ENCODE data around the gene TUBA4B. TPM values are rescaled to one million over a fixed set of nuclear protein-coding genes. Genes with fewer than 3 reads are reported as not detected.

TUBA4B gene
- total and polyA plus RNA-seq, 2 donors (not counting 3 experiments of a cell fraction or from before 2014, with no cell fraction given) = not detected

DNA sequence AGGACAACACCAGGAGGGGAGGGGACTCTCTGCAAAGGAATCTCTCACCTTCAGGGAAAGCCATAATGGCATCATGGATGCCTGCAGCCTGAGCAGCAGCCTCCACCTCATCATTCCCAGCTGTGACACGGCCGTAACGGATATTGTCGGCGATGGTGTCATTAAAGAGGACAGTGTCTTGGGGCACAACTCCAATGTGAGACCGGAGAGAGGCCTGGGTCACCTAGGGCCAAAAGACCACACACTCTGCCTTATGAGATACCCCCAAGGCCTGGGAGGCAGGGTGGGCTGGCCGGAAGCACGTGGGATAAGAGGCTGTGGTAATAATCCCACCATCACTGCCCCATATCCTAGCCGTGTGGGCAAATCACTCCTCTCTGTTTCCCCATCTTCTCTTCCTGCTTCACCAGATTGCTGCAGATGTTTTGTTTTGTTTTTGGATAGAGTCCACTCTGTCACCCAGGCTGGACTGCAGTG, 42.1 kb upstream of the TUBA4B start:
- Histone ChIP-seq H3K36me3 (ENCODE audit: control insufficient read depth in 2 of 2, extremely low read depth in 1 of 2, insufficient read depth in 2 of 2, low read length in 2 of 2) (peaks cover 3 to 13% of the 10 kb centered on the region in 2 experiments), H3K9ac (replicated peaks; ENCODE audit: extremely low read depth, insufficient read depth, low read length) (no peak overlapping the region), H3K4me1 (ENCODE audit: control insufficient read depth, extremely low read depth, insufficient read depth, low read length) (peaks cover 17% of the 10 kb centered on the region), H3K9me1 (replicated peaks; ENCODE audit: control insufficient read depth, extremely low read depth, insufficient read depth, low read length) (no peaks in the 10 kb centered on the region), H2AFZ (ENCODE audit: low read depth, low read length) (no peak overlapping the region), H3K79me2 (ENCODE audit: control insufficient read depth, insufficient read depth, low read length) (no peaks in the 10 kb centered on the region), H3K9me3 (replicated peaks; ENCODE audit: control insufficient read depth, insufficient read depth, low read length) (no peaks in the 10 kb centered on the region), H4K20me1 (replicated peaks; ENCODE audit: control insufficient read depth, extremely low read depth, insufficient read depth, low read length) (no peaks in the 10 kb centered on the region), H3K4me2 (ENCODE audit: insufficient read depth, low read length) (no peak overlapping the region), H3K27ac (ENCODE audit: insufficient read depth, low read depth, low read length) (no peak overlapping the region), H3K27me3 (ENCODE audit: control insufficient read depth in 2 of 2, insufficient read depth in 2 of 2, low read length in 2 of 2) (no peaks in the 10 kb centered on the region), H3K4me3 (replicated peaks in 1 of 3; ENCODE audit: insufficient read depth in 1 of 3, low read depth in 1 of 3, low read length in 3 of 3) (no peak overlapping the region)
- no TSS peak for BruUV-seq (replicated peaks)
- FAIRE-seq = no peak
- POLR2A ChIA-PET = interaction anchor here (0.5 kb wide), 1 partner anchor 31 kb away, joined by 5 read pairs; no protein-coding TSS in a partner anchor
- CTCF ChIA-PET = interaction anchor here (0.7 to 1.4 kb wide), 9 partner anchors 13 to 420 kb away, joined by 3 to 28 read pairs (median 5); partner anchors contain the start of genes CNPPD1, GLB1L, NHEJ1 and STK16
- dilution Hi-C loops (cut with MboI; ENCODE audit: extremely low pct_ligation_motif_present, low sequenced_read_pairs) (no loop called here), intact Hi-C loops (cut with micrococcal nuclease) (loop anchor here (1.0 kb wide), 3 partner anchors 35 to 51 kb away; partner anchors contain the start of genes CNPPD1 and NHEJ1)
- DNase-seq (ENCODE audit: low read depth, low spot score) = no peak
- TF ChIP-seq POLR2AphosphoS5 (IDR thresholded peaks at IDR 0.05; ENCODE audit: insufficient read depth, low read depth, low read length) = no peak
- no peak for TF ChIP-seq JUN (IDR thresholded peaks at IDR 0.05; ENCODE audit: borderline replicate concordance, insufficient read depth, insufficient read length, low read depth)
- TF ChIP-seq POLR2A (IDR thresholded peaks at IDR 0.05; ENCODE audit: low read depth, low read length) = no peak
- TF ChIP-seq, protein P1, sequence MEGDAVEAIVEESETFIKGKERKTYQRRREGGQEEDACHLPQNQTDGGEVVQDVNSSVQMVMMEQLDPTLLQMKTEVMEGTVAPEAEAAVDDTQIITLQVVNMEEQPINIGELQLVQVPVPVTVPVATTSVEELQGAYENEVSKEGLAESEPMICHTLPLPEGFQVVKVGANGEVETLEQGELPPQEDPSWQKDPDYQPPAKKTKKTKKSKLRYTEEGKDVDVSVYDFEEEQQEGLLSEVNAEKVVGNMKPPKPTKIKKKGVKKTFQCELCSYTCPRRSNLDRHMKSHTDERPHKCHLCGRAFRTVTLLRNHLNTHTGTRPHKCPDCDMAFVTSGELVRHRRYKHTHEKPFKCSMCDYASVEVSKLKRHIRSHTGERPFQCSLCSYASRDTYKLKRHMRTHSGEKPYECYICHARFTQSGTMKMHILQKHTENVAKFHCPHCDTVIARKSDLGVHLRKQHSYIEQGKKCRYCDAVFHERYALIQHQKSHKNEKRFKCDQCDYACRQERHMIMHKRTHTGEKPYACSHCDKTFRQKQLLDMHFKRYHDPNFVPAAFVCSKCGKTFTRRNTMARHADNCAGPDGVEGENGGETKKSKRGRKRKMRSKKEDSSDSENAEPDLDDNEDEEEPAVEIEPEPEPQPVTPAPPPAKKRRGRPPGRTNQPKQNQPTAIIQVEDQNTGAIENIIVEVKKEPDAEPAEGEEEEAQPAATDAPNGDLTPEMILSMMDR (IDR thresholded peaks at IDR 0.05; ENCODE audit: extremely low read depth in 1 of 2, insufficient read depth in 1 of 2, low read depth in 1 of 2, low read length in 2 of 2) = no peak

DNA sequence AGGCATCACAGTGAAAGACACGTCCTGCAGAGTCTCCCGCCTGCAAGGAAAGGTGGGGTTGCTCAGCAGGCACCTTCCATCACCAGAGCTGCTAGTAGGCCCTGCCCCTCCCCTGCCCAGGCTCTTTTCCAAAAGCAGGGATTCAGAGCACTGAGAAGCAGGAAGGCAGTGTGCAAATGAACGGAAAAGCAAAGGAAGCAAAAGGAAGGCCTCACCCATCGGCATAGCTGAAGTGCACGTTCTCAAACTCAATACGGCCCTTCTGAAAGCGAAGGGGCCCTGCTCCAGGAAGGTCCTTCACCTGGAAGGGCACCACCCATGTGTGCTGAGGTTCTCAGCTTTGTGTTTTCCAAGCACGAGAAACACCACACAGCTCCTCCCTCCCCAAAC, 40.0 kb upstream of the TUBA4B start:
- FAIRE-seq = no peak
- dilution Hi-C loops (cut with MboI; ENCODE audit: extremely low pct_ligation_motif_present, low sequenced_read_pairs) = no loop called here
- peaks cover 3 to 13% of the 10 kb centered on the region in 2 experiments for H3K36me3 ChIP-seq (ENCODE audit: control insufficient read depth in 2 of 2, extremely low read depth in 1 of 2, insufficient read depth in 2 of 2, low read length in 2 of 2)

More for the DNA sequence above, 40.0 kb upstream of the TUBA4B start:
- CTCF ChIA-PET = interaction anchor here (1.4 kb wide), 1 partner anchor 183 kb away, joined by 3 read pairs; no protein-coding TSS in a partner anchor
- no peaks in the 10 kb centered on the region for H3K9me1 ChIP-seq (replicated peaks; ENCODE audit: control insufficient read depth, extremely low read depth, insufficient read depth, low read length)
- no peak for DNase-seq (ENCODE audit: low read depth, low spot score)
- peaks cover 8% of the 10 kb centered on the region for H3K4me1 ChIP-seq (ENCODE audit: control insufficient read depth, extremely low read depth, insufficient read depth, low read length)
- H3K4me2 ChIP-seq (ENCODE audit: insufficient read depth, low read length) = no peak overlapping the region
- no peaks in the 10 kb centered on the region for H3K27me3 ChIP-seq (ENCODE audit: control insufficient read depth in 2 of 2, insufficient read depth in 2 of 2, low read length in 2 of 2)
- no peak overlapping the region for H3K27ac ChIP-seq (ENCODE audit: insufficient read depth, low read depth, low read length)
- no peaks in the 10 kb centered on the region for H3K9me3 ChIP-seq (replicated peaks; ENCODE audit: control insufficient read depth, insufficient read depth, low read length)
- POLR2A ChIA-PET = no interaction called here
- H3K9ac ChIP-seq (replicated peaks; ENCODE audit: extremely low read depth, insufficient read depth, low read length) = no peak overlapping the region
- no peaks in the 10 kb centered on the region for H4K20me1 ChIP-seq (replicated peaks; ENCODE audit: control insufficient read depth, extremely low read depth, insufficient read depth, low read length)
- H3K79me2 ChIP-seq (ENCODE audit: control insufficient read depth, insufficient read depth, low read length) = no peaks in the 10 kb centered on the region
- no TSS peak for BruUV-seq (replicated peaks)
- intact Hi-C loops (cut with micrococcal nuclease) = no loop called here
- no peak overlapping the region for H3K4me3 ChIP-seq (replicated peaks in 1 of 3; ENCODE audit: insufficient read depth in 1 of 3, low read depth in 1 of 3, low read length in 3 of 3)
- no peak for TF ChIP-seq POLR2A (IDR thresholded peaks at IDR 0.05; ENCODE audit: low read depth, low read length)
- TF ChIP-seq POLR2AphosphoS5 (IDR thresholded peaks at IDR 0.05; ENCODE audit: insufficient read depth, low read depth, low read length) = no peak
- TF ChIP-seq, protein P2, sequence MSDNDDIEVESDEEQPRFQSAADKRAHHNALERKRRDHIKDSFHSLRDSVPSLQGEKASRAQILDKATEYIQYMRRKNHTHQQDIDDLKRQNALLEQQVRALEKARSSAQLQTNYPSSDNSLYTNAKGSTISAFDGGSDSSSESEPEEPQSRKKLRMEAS (IDR thresholded peaks at IDR 0.05; ENCODE audit: insufficient read depth, insufficient read length) = no peak
- no peak for TF ChIP-seq EZH2 (IDR thresholded peaks at IDR 0.05; ENCODE audit: borderline replicate concordance, low read depth, low read length, severe bottlenecking)
- no peak for TF ChIP-seq FOS (IDR thresholded peaks at IDR 0.05; ENCODE audit: borderline replicate concordance, insufficient read depth, low read length)
- TF ChIP-seq, protein P1 (IDR thresholded peaks at IDR 0.05; ENCODE audit: extremely low read depth in 1 of 2, insufficient read depth in 1 of 2, low read depth in 1 of 2, low read length in 2 of 2) = no peak
- TF ChIP-seq JUN (IDR thresholded peaks at IDR 0.05; ENCODE audit: borderline replicate concordance, insufficient read depth, insufficient read length, low read depth) = no peak
- no peak for TF ChIP-seq GATA2 (IDR thresholded peaks at IDR 0.05; ENCODE audit: insufficient read depth, insufficient read length, low read depth, low read length)
- no peak for TF ChIP-seq MYC (IDR thresholded peaks at IDR 0.05; ENCODE audit: low read depth, low read length)
- H2AFZ ChIP-seq (ENCODE audit: low read depth, low read length) = no peak overlapping the region

Data from endothelial cell of umbilical vein (primary cell).